ENCODE measurements around the gene ATP8A2. TPM values are rescaled to one million over a fixed set of nuclear protein-coding genes. Genes with fewer than 3 reads are reported as not detected.

The ATP8A2 gene
- total RNA-seq, 1 experiment from 2014 or later: not detected

GRCh38 chr13:25575562-25575961, 203.8 kb downstream of the ATP8A2 start:
- in situ Hi-C loops (cut with HindIII; ENCODE audit: low pct_unique_long_range_greater_than_20kb, low sequenced_read_pairs): no loop called here

GRCh38 chr13:25578526-25578925, 206.8 kb downstream of the ATP8A2 start:
- TF ChIP-seq SIN3A (IDR thresholded peaks at IDR 0.05; ENCODE audit: borderline replicate concordance, insufficient read depth, low read depth, low read length) (no peak), CTCF (IDR thresholded peaks at IDR 0.05) (no peak), POLR2AphosphoS5 (IDR thresholded peaks at IDR 0.05; ENCODE audit: low read depth, low read length) (no peak), REST (IDR thresholded peaks at IDR 0.05; ENCODE audit: insufficient read depth in 1 of 2, low read depth in 2 of 2, low read length in 1 of 2) (no peak), TCF7L2 (IDR thresholded peaks at IDR 0.05; ENCODE audit: low read depth, low read length) (no peak)
- no peaks in the 10 kb centered on the region for H3K9me3 ChIP-seq (ENCODE audit: control insufficient read depth, insufficient read depth, low read depth, low read length)
- H3K36me3 ChIP-seq (ENCODE audit: control insufficient read depth, insufficient read depth, low read length): no peaks in the 10 kb centered on the region
- no peak overlapping the region for H3K4me3 ChIP-seq (ENCODE audit: low read depth in 2 of 2, low read length in 2 of 2)
- ATAC-seq (no peak), DNase-seq (ENCODE audit: low read depth, low spot score) (no peak)
- BruUV-seq (replicated peaks): no TSS peak
- peaks cover 2% of the 10 kb centered on the region; the same call in 1 of the 2 replicates for H3K27me3 ChIP-seq (ENCODE audit: control insufficient read depth, insufficient read depth, low read length)
- intact Hi-C loops (cut with micrococcal nuclease; ENCODE audit: unreplicated experiment) (no loop called here), in situ Hi-C loops (cut with HindIII; ENCODE audit: low pct_unique_long_range_greater_than_20kb, low sequenced_read_pairs) (no loop called here)
- ChIA-PET POLR2A (no interaction called here), CTCF (no interaction called here)
- H3K4me1 ChIP-seq (ENCODE audit: control insufficient read depth, insufficient read depth, low read length): no peaks in the 10 kb centered on the region
- H3K27ac ChIP-seq (ENCODE audit: low read length): no peak overlapping the region

More at GRCh38 chr13:25575562-25575961, 203.8 kb downstream of the ATP8A2 start:
- Histone ChIP-seq H3K4me1 (ENCODE audit: control insufficient read depth, insufficient read depth, low read length) (no peaks in the 10 kb centered on the region), H3K27ac (ENCODE audit: low read length) (no peak overlapping the region), H3K27me3 (ENCODE audit: control insufficient read depth, insufficient read depth, low read length) (peaks cover 2% of the 10 kb centered on the region; the same call in 1 of the 2 replicates), H3K36me3 (ENCODE audit: control insufficient read depth, insufficient read depth, low read length) (no peaks in the 10 kb centered on the region), H3K9me3 (ENCODE audit: control insufficient read depth, insufficient read depth, low read depth, low read length) (no peaks in the 10 kb centered on the region), H3K4me3 (ENCODE audit: low read depth in 2 of 2, low read length in 2 of 2) (no peak overlapping the region)
- BruUV-seq (replicated peaks): no TSS peak
- TF ChIP-seq REST (IDR thresholded peaks at IDR 0.05; ENCODE audit: insufficient read depth in 1 of 2, low read depth in 2 of 2, low read length in 1 of 2) (no peak), TCF7L2 (IDR thresholded peaks at IDR 0.05; ENCODE audit: low read depth, low read length) (no peak), CTCF (IDR thresholded peaks at IDR 0.05) (no peak), POLR2AphosphoS5 (IDR thresholded peaks at IDR 0.05; ENCODE audit: low read depth, low read length) (no peak), SIN3A (IDR thresholded peaks at IDR 0.05; ENCODE audit: borderline replicate concordance, insufficient read depth, low read depth, low read length) (no peak)
- ChIA-PET POLR2A (no interaction called here), CTCF (no interaction called here)
- ATAC-seq (no peak), DNase-seq (ENCODE audit: low read depth, low spot score) (no peak)
- intact Hi-C loops (cut with micrococcal nuclease; ENCODE audit: unreplicated experiment): no loop called here

Measured in Panc1 (cell line).